ENCODE results near the gene OLFML1. TPM values are rescaled to one million over a fixed set of nuclear protein-coding genes. Genes with fewer than 3 reads are reported as not detected.
A peak's percentile ranks its signal among the peaks of the same experiment; 100 is the strongest.

OLFML1 gene
- total RNA-seq, 2 donors from 2014 or later: not detected

- Mint-ChIP-seq H3K27me3 (ENCODE audit: low read depth) (no peaks in the 10 kb centered on the region), H3K27ac (no peak overlapping the region)
These were observed 2.1 kb downstream of the OLFML1 start for GRCh38 chr11:7487360-7487759.

DNA sequence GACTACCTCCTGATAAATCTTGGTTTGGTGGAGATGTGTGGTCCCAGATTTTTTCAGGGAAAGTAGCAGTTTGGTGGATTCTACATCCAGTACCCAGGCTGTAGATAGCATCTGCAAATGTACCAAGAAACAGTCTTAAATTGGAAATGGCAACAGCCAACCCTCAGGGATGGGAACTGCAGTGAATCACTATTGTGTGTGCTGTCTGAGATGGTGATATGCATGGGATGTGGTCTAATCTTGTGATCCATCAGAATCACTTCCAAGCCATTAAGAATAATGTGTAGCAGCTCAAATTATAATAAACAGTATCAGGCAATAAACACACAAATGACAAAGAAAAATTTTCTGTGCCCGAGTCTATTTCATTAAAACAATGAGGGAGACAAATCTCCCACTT lies 3.4 kb downstream of the OLFML1 start:
- H3K36me3 Mint-ChIP-seq (ENCODE audit: insufficient read depth in 2 of 2): no peaks in the 10 kb centered on the region
- H3K27ac Mint-ChIP-seq: no peak overlapping the region
- H3K9me3 Mint-ChIP-seq: no peaks in the 10 kb centered on the region
- H3K4me3 Mint-ChIP-seq: no peak overlapping the region
- DNase-seq (no peak), ATAC-seq (replicated peaks in 1 of 2) (no peak)
- no peaks in the 10 kb centered on the region for H3K4me1 Mint-ChIP-seq (ENCODE audit: low read depth)
- no peaks in the 10 kb centered on the region for H3K27me3 Mint-ChIP-seq (ENCODE audit: low read depth)

More at GRCh38 chr11:7487360-7487759, 2.1 kb downstream of the OLFML1 start:
- H3K36me3 Mint-ChIP-seq (ENCODE audit: insufficient read depth in 2 of 2): no peaks in the 10 kb centered on the region
- no peaks in the 10 kb centered on the region for H3K9me3 Mint-ChIP-seq
- H3K4me1 Mint-ChIP-seq (ENCODE audit: low read depth): no peaks in the 10 kb centered on the region
- no peak overlapping the region for H3K4me3 Mint-ChIP-seq
- no peak for DNase-seq
- ATAC-seq (replicated peaks in 1 of 2): no peak

- Mint-ChIP-seq H3K36me3 (ENCODE audit: insufficient read depth in 2 of 2) (no peaks in the 10 kb centered on the region), H3K27me3 (ENCODE audit: low read depth) (no peaks in the 10 kb centered on the region), H3K27ac (no peak overlapping the region), H3K4me3 (no peak overlapping the region), H3K9me3 (no peaks in the 10 kb centered on the region), H3K4me1 (ENCODE audit: low read depth) (no peaks in the 10 kb centered on the region)
- DNase-seq (no peak), ATAC-seq (replicated peaks in 1 of 2) (no peak)
These were observed 4.1 kb downstream of the OLFML1 start for GRCh38 chr11:7489376-7489775.

- no peak for ATAC-seq (replicated peaks in 1 of 2)
- Mint-ChIP-seq H3K9me3 (no peaks in the 10 kb centered on the region), H3K27me3 (ENCODE audit: low read depth) (no peaks in the 10 kb centered on the region), H3K4me3 (no peak overlapping the region), H3K36me3 (ENCODE audit: insufficient read depth in 2 of 2) (no peaks in the 10 kb centered on the region), H3K27ac (no peak overlapping the region), H3K4me1 (ENCODE audit: low read depth) (no peaks in the 10 kb centered on the region)
- no peak for DNase-seq
These were observed 4.7 kb downstream of the OLFML1 start for GRCh38 chr11:7490054-7490453.

DNA sequence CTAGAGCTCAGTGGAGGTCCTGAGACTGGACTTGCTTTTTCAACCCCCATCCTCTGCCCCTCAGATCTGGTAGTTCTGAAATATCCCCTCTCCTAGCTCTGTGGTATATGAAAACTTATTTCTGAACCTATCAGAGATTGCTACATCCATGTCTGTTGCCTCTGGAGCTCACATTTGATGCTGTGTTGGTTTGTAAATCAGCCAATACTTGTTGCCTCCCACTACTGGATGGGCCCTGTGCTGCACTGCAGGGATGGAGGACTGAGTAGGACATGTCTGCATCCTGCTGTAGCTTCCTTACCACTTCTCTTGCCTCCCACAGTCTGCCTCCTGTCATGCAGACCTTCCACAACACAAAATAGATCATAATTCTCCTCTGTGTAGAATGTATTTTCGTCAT lies 5.2 kb downstream of the OLFML1 start:
- peaks cover 1% of the 10 kb centered on the region for H3K4me1 Mint-ChIP-seq (ENCODE audit: low read depth)

DNA sequence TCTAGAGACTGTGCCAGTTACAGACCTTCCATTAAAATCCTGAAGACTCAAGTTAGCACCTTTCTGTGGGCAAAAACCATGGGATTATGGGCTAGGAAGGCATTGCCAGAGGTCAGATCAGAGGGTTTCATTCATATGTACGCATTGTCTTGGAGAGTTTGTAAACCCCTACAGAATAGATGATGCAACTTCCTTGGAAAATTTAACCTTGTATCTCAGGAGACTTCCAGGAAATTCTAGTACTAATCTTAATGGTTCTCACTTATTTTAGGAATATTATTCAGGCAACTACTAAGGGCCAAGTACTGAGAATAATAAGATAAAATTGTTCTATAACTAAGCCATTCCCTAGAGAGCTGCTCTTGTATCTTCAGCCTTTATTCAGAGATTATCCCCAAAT lies 6.9 kb downstream of the OLFML1 start:
- peaks cover 12% of the 10 kb centered on the region for H3K4me1 Mint-ChIP-seq (ENCODE audit: low read depth)
- H3K27ac Mint-ChIP-seq: no peak overlapping the region
- no peaks in the 10 kb centered on the region for H3K36me3 Mint-ChIP-seq (ENCODE audit: insufficient read depth in 2 of 2)
- ATAC-seq (replicated peaks in 1 of 2): no peak
- DNase-seq: no peak
- no peak overlapping the region for H3K4me3 Mint-ChIP-seq
- no peaks in the 10 kb centered on the region for H3K27me3 Mint-ChIP-seq (ENCODE audit: low read depth)
- no peaks in the 10 kb centered on the region for H3K9me3 Mint-ChIP-seq

More for the DNA sequence above, 5.2 kb downstream of the OLFML1 start:
- Mint-ChIP-seq H3K9me3 (no peaks in the 10 kb centered on the region), H3K27me3 (ENCODE audit: low read depth) (no peaks in the 10 kb centered on the region), H3K36me3 (ENCODE audit: insufficient read depth in 2 of 2) (no peaks in the 10 kb centered on the region), H3K27ac (no peak overlapping the region), H3K4me3 (no peak overlapping the region)
- DNase-seq (no peak), ATAC-seq (replicated peaks in 1 of 2) (no peak)

- no peak for ATAC-seq (replicated peaks in 1 of 2)
- peaks cover 12% of the 10 kb centered on the region for H3K4me1 Mint-ChIP-seq (ENCODE audit: low read depth)
- H3K27me3 Mint-ChIP-seq (ENCODE audit: low read depth): no peaks in the 10 kb centered on the region
- H3K27ac Mint-ChIP-seq: no peak overlapping the region
- H3K9me3 Mint-ChIP-seq: no peaks in the 10 kb centered on the region
- H3K4me3 Mint-ChIP-seq: no peak overlapping the region
- DNase-seq: no peak
- no peaks in the 10 kb centered on the region for H3K36me3 Mint-ChIP-seq (ENCODE audit: insufficient read depth in 2 of 2)
These were observed 8.4 kb downstream of the OLFML1 start for GRCh38 chr11:7493670-7494069.

- Mint-ChIP-seq H3K9me3 (no peaks in the 10 kb centered on the region), H3K4me1 (ENCODE audit: low read depth) (peaks cover 12% of the 10 kb centered on the region), H3K27me3 (ENCODE audit: low read depth) (no peaks in the 10 kb centered on the region), H3K4me3 (no peak overlapping the region), H3K27ac (no peak overlapping the region), H3K36me3 (ENCODE audit: insufficient read depth in 2 of 2) (no peaks in the 10 kb centered on the region)
- no peak for DNase-seq
- ATAC-seq (replicated peaks in 1 of 2): no peak
These were observed 8.9 kb downstream of the OLFML1 start for GRCh38 chr11:7494086-7494745.

DNA sequence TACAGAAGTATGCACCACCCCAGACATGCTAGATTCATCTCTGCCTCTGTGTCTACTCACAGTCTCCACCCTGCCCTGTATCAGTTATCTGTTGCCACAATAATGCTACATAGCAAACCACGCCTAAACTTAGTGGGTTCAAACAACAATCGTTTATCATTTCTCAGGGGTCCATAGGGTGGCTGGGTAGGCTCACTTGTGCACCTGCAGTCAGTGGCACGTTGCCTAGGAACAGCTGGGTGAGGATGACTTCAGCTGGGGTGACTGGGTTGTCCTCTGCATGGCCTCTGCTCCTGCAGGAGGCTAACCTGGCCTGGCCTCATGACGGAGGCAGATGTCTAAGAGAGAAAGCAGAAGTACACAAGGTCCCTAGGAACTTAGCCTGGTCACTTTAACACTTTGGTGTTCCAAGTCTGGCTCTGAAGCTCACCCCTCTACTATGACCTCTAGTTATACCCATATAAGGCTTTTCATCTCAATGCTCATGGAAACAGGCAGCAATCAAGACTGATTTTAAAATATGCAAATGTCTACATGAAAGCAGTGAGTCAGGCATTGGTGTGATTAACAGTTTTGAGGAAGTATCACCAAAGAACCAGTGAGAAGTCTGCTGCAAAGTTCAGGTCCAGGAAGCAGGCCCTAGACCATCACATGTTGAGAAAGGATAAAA lies 10.7 kb downstream of the OLFML1 start:
- Mint-ChIP-seq H3K27ac (peak overlapping the region; percentile 2), H3K4me3 (no peak overlapping the region), H3K4me1 (ENCODE audit: low read depth) (peaks cover 12% of the 10 kb centered on the region), H3K9me3 (no peaks in the 10 kb centered on the region), H3K27me3 (ENCODE audit: low read depth) (no peaks in the 10 kb centered on the region), H3K36me3 (ENCODE audit: insufficient read depth in 2 of 2) (no peaks in the 10 kb centered on the region)
- peak; percentile 81 to 86 for ATAC-seq (replicated peaks in 1 of 2)
- no peak for DNase-seq

GRCh38 chr11:7498193-7498592 lies 12.9 kb downstream of the OLFML1 start:
- no peak for DNase-seq
- H3K4me3 Mint-ChIP-seq: no peak overlapping the region
- H3K4me1 Mint-ChIP-seq (ENCODE audit: low read depth): peaks cover 12% of the 10 kb centered on the region
- H3K36me3 Mint-ChIP-seq (ENCODE audit: insufficient read depth in 2 of 2): no peaks in the 10 kb centered on the region
- no peaks in the 10 kb centered on the region for H3K9me3 Mint-ChIP-seq
- no peaks in the 10 kb centered on the region for H3K27me3 Mint-ChIP-seq (ENCODE audit: low read depth)
- ATAC-seq (replicated peaks in 1 of 2): no peak
- no peak overlapping the region for H3K27ac Mint-ChIP-seq

- Mint-ChIP-seq H3K27me3 (ENCODE audit: low read depth) (no peaks in the 10 kb centered on the region), H3K27ac (no peak overlapping the region), H3K4me3 (no peak overlapping the region), H3K4me1 (ENCODE audit: low read depth) (peaks cover 12% of the 10 kb centered on the region), H3K9me3 (no peaks in the 10 kb centered on the region), H3K36me3 (ENCODE audit: insufficient read depth in 2 of 2) (no peaks in the 10 kb centered on the region)
- no peak for ATAC-seq (replicated peaks in 1 of 2)
- DNase-seq: no peak
These were observed 13.8 kb downstream of the OLFML1 start for GRCh38 chr11:7499081-7499480.

DNA sequence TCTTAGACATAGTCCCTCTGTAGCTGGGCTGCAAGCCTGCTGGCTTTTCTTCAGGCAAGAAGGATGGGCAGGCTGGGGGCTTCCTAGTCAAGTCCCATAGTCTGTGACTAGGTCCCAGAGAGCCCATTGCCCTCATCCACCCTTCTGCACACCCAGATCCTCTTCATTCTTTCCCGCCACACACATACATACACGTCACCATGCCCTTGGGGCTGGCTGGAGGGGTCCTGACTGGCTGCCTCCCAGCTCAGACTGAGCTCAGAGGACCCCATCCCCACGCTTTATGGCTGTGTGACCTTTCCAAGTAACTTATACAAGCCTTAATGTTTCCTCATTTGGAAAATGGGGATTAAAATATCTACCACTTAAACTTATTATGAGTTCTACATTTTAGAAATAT lies 14.9 kb downstream of the OLFML1 start:
- Mint-ChIP-seq H3K36me3 (ENCODE audit: insufficient read depth in 2 of 2) (no peaks in the 10 kb centered on the region), H3K27me3 (ENCODE audit: low read depth) (no peaks in the 10 kb centered on the region), H3K27ac (no peak overlapping the region), H3K9me3 (no peaks in the 10 kb centered on the region), H3K4me1 (ENCODE audit: low read depth) (peaks cover 12% of the 10 kb centered on the region), H3K4me3 (no peak overlapping the region)
- ATAC-seq (replicated peaks in 1 of 2) (no peak), DNase-seq (no peak)

- H3K36me3 Mint-ChIP-seq (ENCODE audit: insufficient read depth in 2 of 2): no peaks in the 10 kb centered on the region
- no peak overlapping the region for H3K27ac Mint-ChIP-seq
- peaks cover 4% of the 10 kb centered on the region for H3K4me1 Mint-ChIP-seq (ENCODE audit: low read depth)
- no peaks in the 10 kb centered on the region for H3K27me3 Mint-ChIP-seq (ENCODE audit: low read depth)
- DNase-seq: no peak
- no peak for ATAC-seq (replicated peaks in 1 of 2)
- H3K9me3 Mint-ChIP-seq: no peaks in the 10 kb centered on the region
- no peak overlapping the region for H3K4me3 Mint-ChIP-seq
These were observed 15.9 kb downstream of the OLFML1 start for GRCh38 chr11:7501251-7501650.

DNA sequence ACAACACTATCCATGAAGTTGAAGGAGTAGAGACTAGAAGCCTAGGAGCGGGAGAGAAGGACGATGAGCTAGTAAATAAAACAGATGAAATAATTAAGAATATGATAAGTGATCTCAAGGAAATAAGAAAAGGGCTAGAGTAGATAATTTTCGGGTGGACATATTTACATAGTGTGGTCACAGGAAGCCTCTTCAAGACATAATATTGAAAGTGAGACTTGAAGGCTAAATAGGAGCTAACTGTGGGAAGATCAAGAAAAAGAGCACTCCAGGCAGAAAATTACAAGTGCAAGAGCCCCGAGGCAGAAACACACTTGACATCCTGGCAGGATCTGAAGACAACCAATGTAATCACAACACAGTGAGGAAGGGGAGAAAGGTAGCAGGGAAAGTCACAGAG lies 16.6 kb downstream of the OLFML1 start:
- DNase-seq (no peak), ATAC-seq (replicated peaks in 1 of 2) (no peak)
- Mint-ChIP-seq H3K4me3 (no peak overlapping the region), H3K27me3 (ENCODE audit: low read depth) (no peaks in the 10 kb centered on the region), H3K36me3 (ENCODE audit: insufficient read depth in 2 of 2) (no peaks in the 10 kb centered on the region), H3K27ac (no peak overlapping the region), H3K4me1 (ENCODE audit: low read depth) (no peaks in the 10 kb centered on the region), H3K9me3 (no peaks in the 10 kb centered on the region)
